HL-60 (cell line): Measurements from ENCODE around the gene CSMD2.

Experiments used
- DNase-seq, 2 experiments: peaks; one replicate each; pipeline ENCODE4 v3.0.0-alpha.2; 2010 to 2020; ENCODE audit warnings: low read depth in 1 of 2, low spot score in 1 of 2
- H3K27ac ChIP-seq: fragments of 250-450 bp; sonication (Bioruptor Pico); replicated peaks from 2 replicates; pipeline ENCODE4 v1.5.1; 2020; ENCODE audit warnings: mild to moderate bottlenecking, moderate library complexity
- H3K27me3 ChIP-seq: fragments of 250-450 bp; sonication (Bioruptor Pico); 2 replicates; pipeline ENCODE4 v1.5.1; 2021; ENCODE audit warnings: mild to moderate bottlenecking, moderate library complexity; ENCODE audit not compliant: insufficient read depth, poor library complexity, severe bottlenecking
- H3K4me3 ChIP-seq: replicated peaks from 2 replicates; pipeline ENCODE4 v1.5.1; 2011; ENCODE audit warnings: mild to moderate bottlenecking, control low read depth, low read length; ENCODE audit not compliant: insufficient read depth
- GABPA ChIP-seq: IDR thresholded peaks from 2 replicates; pipeline ENCODE4 v1.6.1; 2012; ENCODE audit warnings: low read depth
- POLR2AphosphoS5 ChIP-seq: IDR thresholded peaks from 2 replicates; pipeline ENCODE4 v1.6.1; 2012; ENCODE audit warnings: low read depth
- SPI1 ChIP-seq: IDR thresholded peaks from 2 replicates; pipeline ENCODE4 v1.6.1; 2012; ENCODE audit warnings: low read depth, mild to moderate bottlenecking, borderline replicate concordance
- TF ChIP-seq, protein P1 (sequence below): IDR thresholded peaks from 2 replicates; pipeline ENCODE4 v1.6.1; 2012; ENCODE audit warnings: low read depth; ENCODE audit not compliant: insufficient replicate concordance
- TF ChIP-seq, protein P2 (sequence below): IDR thresholded peaks from one replicate; pipeline ENCODE4 v1.5.1; 2011; ENCODE audit warnings: low read length, control low read depth, inconsistent platforms; ENCODE audit not compliant: insufficient read depth

CSMD2 gene

DNA sequence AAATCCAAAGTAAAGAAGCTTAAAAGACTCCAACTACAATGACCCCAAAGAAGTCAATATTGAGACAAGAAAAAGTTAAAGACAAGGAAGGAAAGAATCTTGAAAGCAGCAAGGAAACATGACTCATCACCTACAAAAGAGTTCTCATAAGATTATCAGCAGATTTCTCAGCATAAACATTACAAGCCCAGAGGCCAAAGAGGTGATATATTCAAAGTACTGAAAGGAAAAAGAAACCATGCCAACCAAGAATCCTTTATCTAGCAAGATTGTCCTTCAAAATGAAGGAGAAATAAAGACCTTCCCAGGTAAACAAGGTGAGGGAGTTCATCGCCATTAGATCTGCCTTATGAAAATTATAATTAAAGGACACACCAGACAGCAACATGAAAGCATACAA, 49.8 kb downstream of the CSMD2 start:
- Histone ChIP-seq H3K4me3 (no peak overlapping the region), H3K27me3 (no peaks in the 10 kb centered on the region), H3K27ac (no peak overlapping the region)
- DNase-seq, result no peak
- TF ChIP-seq GABPA (no peak), SPI1 (no peak), POLR2AphosphoS5 (no peak)
- TF ChIP-seq, protein P1, sequence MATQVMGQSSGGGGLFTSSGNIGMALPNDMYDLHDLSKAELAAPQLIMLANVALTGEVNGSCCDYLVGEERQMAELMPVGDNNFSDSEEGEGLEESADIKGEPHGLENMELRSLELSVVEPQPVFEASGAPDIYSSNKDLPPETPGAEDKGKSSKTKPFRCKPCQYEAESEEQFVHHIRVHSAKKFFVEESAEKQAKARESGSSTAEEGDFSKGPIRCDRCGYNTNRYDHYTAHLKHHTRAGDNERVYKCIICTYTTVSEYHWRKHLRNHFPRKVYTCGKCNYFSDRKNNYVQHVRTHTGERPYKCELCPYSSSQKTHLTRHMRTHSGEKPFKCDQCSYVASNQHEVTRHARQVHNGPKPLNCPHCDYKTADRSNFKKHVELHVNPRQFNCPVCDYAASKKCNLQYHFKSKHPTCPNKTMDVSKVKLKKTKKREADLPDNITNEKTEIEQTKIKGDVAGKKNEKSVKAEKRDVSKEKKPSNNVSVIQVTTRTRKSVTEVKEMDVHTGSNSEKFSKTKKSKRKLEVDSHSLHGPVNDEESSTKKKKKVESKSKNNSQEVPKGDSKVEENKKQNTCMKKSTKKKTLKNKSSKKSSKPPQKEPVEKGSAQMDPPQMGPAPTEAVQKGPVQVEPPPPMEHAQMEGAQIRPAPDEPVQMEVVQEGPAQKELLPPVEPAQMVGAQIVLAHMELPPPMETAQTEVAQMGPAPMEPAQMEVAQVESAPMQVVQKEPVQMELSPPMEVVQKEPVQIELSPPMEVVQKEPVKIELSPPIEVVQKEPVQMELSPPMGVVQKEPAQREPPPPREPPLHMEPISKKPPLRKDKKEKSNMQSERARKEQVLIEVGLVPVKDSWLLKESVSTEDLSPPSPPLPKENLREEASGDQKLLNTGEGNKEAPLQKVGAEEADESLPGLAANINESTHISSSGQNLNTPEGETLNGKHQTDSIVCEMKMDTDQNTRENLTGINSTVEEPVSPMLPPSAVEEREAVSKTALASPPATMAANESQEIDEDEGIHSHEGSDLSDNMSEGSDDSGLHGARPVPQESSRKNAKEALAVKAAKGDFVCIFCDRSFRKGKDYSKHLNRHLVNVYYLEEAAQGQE, result no peak
- TF ChIP-seq, protein P2, sequence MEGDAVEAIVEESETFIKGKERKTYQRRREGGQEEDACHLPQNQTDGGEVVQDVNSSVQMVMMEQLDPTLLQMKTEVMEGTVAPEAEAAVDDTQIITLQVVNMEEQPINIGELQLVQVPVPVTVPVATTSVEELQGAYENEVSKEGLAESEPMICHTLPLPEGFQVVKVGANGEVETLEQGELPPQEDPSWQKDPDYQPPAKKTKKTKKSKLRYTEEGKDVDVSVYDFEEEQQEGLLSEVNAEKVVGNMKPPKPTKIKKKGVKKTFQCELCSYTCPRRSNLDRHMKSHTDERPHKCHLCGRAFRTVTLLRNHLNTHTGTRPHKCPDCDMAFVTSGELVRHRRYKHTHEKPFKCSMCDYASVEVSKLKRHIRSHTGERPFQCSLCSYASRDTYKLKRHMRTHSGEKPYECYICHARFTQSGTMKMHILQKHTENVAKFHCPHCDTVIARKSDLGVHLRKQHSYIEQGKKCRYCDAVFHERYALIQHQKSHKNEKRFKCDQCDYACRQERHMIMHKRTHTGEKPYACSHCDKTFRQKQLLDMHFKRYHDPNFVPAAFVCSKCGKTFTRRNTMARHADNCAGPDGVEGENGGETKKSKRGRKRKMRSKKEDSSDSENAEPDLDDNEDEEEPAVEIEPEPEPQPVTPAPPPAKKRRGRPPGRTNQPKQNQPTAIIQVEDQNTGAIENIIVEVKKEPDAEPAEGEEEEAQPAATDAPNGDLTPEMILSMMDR, result no peak

DNA sequence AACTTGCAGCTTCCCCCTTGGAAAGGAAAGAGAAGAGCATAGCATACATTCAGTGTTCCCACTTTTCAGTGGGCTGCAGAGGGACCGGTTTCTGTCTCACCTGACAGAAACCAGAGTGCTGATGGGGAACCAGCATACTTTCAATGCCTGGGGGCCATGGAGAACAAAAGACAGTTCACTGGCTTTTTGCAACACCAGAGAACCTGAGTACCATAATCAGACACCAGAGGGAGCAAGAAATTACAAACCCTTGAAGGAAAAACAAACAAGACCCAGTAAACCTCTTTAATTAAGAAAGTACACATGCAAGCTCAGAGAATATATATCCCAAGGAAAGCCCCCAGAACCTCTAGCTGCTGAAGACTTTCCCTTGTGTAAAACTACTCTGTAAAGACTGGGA, 51.1 kb downstream of the CSMD2 start:
- no peak overlapping the region for H3K27ac ChIP-seq
- no peak for DNase-seq
- no peaks in the 10 kb centered on the region for H3K27me3 ChIP-seq
- H3K4me3 ChIP-seq, result no peak overlapping the region
- TF ChIP-seq GABPA (no peak), SPI1 (no peak), POLR2AphosphoS5 (no peak)
- TF ChIP-seq, protein P1, result no peak
- TF ChIP-seq, protein P2, result no peak

DNA sequence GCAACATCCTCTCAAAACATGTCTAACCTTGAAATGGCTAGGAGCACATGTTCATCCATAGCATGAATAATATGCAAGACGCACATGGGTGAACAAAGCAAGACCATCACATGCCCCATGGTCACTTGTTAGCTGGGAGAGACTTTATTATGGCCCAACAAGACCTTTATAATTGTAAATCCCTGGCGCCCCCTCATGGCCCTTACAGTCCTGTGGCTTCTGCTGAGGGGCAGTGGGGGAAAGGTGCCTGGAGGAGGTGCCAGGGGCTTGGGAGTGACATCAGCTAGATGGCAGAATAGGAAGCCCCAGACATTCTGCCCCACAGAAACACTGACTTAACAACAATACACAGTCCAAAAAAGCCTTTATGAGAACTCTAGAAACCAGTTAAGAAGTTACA, 51.7 kb downstream of the CSMD2 start:
- no peak overlapping the region for H3K4me3 ChIP-seq
- no peak for DNase-seq
- H3K27ac ChIP-seq, result no peak overlapping the region
- H3K27me3 ChIP-seq, result no peaks in the 10 kb centered on the region
- TF ChIP-seq, protein P1, result no peak
- TF ChIP-seq GABPA (no peak), POLR2AphosphoS5 (no peak), SPI1 (no peak)
- TF ChIP-seq, protein P2, result no peak
